HepG2 (cell line): ENCODE data around the gene IMMT. TPM values are rescaled to one million over a fixed set of nuclear protein-coding genes. Genes with fewer than 3 reads are reported as not detected.
A peak's percentile ranks its signal among the peaks of the same experiment; 100 is the strongest.

Experiments
- ATAC-seq: fragments of 200-7000 bp; cut with Tn5 transposase; 3 replicates; pipeline ENCODE4 v1.9.1; 2020; ENCODE audit warnings: mild to moderate bottlenecking, moderate library complexity
- BruUV-seq: library from RNA; stranded (reverse); fragments of 400-500 nt; replicated peaks from 2 replicates; lab custom pipeline; 2021; lab: Mats Ljungman, UMichigan
- CTCF ChIA-PET: fragments of 300-600 bp; formaldehyde crosslinking; extraction: SDS; loops from one replicate; lab custom pipeline; 2021; ENCODE audit warnings: low total read pairs, inconsistent platforms, low intra/inter-chr PET ratio; lab: Yijun Ruan, JAX
- POLR2A ChIA-PET: fragments of 350-600 bp; sonication (Branson Sonifier 250); formaldehyde crosslinking; loops from one replicate; lab custom pipeline; 2020; ENCODE audit warnings: antibody characterized with exemption, inconsistent platforms; lab: Yijun Ruan, JAX
- DNase-seq: peaks from one replicate; pipeline ENCODE4 v3.0.0-alpha.2; 2015; ENCODE audit warnings: low spot score
- FAIRE-seq: peaks from 3 replicates; lab custom pipeline; 2011; peaks lifted over from hg19 to GRCh38; lab: Jason Lieb, UNC
- H2AFZ ChIP-seq: one replicate; pipeline ENCODE4 v1.6.1; 2011; ENCODE audit warnings: low read length, inconsistent platforms
- H3K27ac ChIP-seq: fragments of 300-600 bp; 3 replicates; pipeline ENCODE4 v1.8.0; 2011; ENCODE audit warnings: mixed run types, mild to moderate bottlenecking, mixed read lengths, low read length, inconsistent platforms; ENCODE audit not compliant: insufficient read depth; ENCODE audit errors: extremely low read length
- H3K27me3 ChIP-seq, 2 experiments: fragments of 200-600 bp in 1 of 2; 2 replicates in 1 of 2; 3 replicates in 1 of 2; pipeline versions ENCODE4 v1.6.0 to v1.8.0; 2011; ENCODE audit warnings: low read length in 2 of 2, mild to moderate bottlenecking in 2 of 2, moderate library complexity in 2 of 2, inconsistent platforms in 1 of 2; ENCODE audit not compliant: insufficient read depth in 2 of 2, control insufficient read depth in 1 of 2
- H3K36me3 ChIP-seq, 2 experiments: fragments of 200-600 bp in 1 of 2; replicated peaks in 1 of 2; 2 replicates in 1 of 2; 3 replicates in 1 of 2; pipeline versions ENCODE4 v1.5.1 to v1.8.0; 2011; ENCODE audit warnings: low read length in 2 of 2, inconsistent platforms in 1 of 2; ENCODE audit not compliant: insufficient read depth in 2 of 2, control insufficient read depth in 1 of 2
- H3K4me1 ChIP-seq: 2 replicates; pipeline ENCODE4 v1.5.1; 2012; ENCODE audit warnings: low read length, inconsistent platforms; ENCODE audit not compliant: insufficient read depth
- H3K4me2 ChIP-seq: 2 replicates; pipeline ENCODE4 v1.6.0; 2011; ENCODE audit warnings: low read depth, low read length, inconsistent platforms
- H3K4me3 ChIP-seq, 3 experiments: fragments of 200-600 bp in 1 of 3; sonication (generic), shearing (Covaris generic) in 1 of 3; replicated peaks in 1 of 3; 2 replicates each; pipeline ENCODE4 v1.5.1; 2011 to 2016; ENCODE audit warnings: low read length in 3 of 3, inconsistent platforms in 2 of 3, low read depth in 2 of 3, mild to moderate bottlenecking in 2 of 3, control low read depth in 1 of 3, mixed read lengths in 1 of 3; ENCODE audit not compliant: insufficient read depth in 1 of 3
- H3K79me2 ChIP-seq: one replicate; pipeline ENCODE4 v1.6.1; 2011; ENCODE audit warnings: low read length, inconsistent platforms; ENCODE audit not compliant: insufficient read depth
- H3K9ac ChIP-seq: 2 replicates; pipeline ENCODE4 v1.6.0; 2011; ENCODE audit warnings: mild to moderate bottlenecking, low read depth, low read length, inconsistent platforms; ENCODE audit not compliant: insufficient read depth
- H3K9me3 ChIP-seq: 2 replicates; pipeline ENCODE4 v1.5.1; 2012; ENCODE audit warnings: mild to moderate bottlenecking, low read length
- H4K20me1 ChIP-seq: 2 replicates; pipeline ENCODE4 v1.6.0; 2011; ENCODE audit warnings: inconsistent platforms, mild to moderate bottlenecking, low read length, moderate library complexity; ENCODE audit not compliant: insufficient read depth
- ERF ChIP-seq: IDR thresholded peaks from 2 replicates; pipeline ENCODE4 v1.6.1; 2018; ENCODE audit warnings: missing biosample characterization, missing genetic modification reagents
- MXD4 ChIP-seq: IDR thresholded peaks from 2 replicates; pipeline ENCODE4 v1.6.1; 2016; ENCODE audit warnings: mild to moderate bottlenecking, missing biosample characterization, missing genetic modification reagents
- PHF8 ChIP-seq: sonication (generic); formaldehyde crosslinking; IDR thresholded peaks from 2 replicates; pipeline ENCODE4 v1.5.0; 2020; ENCODE audit warnings: missing genetic modification reagents
- REPIN1 ChIP-seq: sonication (generic); formaldehyde crosslinking; IDR thresholded peaks from 2 replicates; pipeline ENCODE4 v1.8.0; 2022; ENCODE audit warnings: missing genetic modification reagents, low read depth, mild to moderate bottlenecking, borderline replicate concordance
- SNAI1 ChIP-seq: sonication (generic); formaldehyde crosslinking; IDR thresholded peaks from 2 replicates; pipeline ENCODE4 v1.5.0; 2020; ENCODE audit warnings: mild to moderate bottlenecking, missing genetic modification reagents, borderline replicate concordance
- SRY ChIP-seq: sonication (generic); formaldehyde crosslinking; IDR thresholded peaks from 2 replicates; pipeline ENCODE4 v1.8.0; 2022; ENCODE audit warnings: mild to moderate bottlenecking, missing genetic modification reagents
- ZNF496 ChIP-seq: sonication (generic); formaldehyde crosslinking; IDR thresholded peaks from 2 replicates; pipeline ENCODE4 v1.8.1; 2023; ENCODE audit warnings: mild to moderate bottlenecking, moderate library complexity, missing genetic modification reagents; ENCODE audit not compliant: insufficient replicate concordance
- ZNF572 ChIP-seq: sonication (generic); formaldehyde crosslinking; IDR thresholded peaks from 2 replicates; pipeline ENCODE4 v1.5.1; 2020; ENCODE audit warnings: mild to moderate bottlenecking, missing genetic modification reagents
- WGBS: methylation state at CpG from one replicate; pipeline ENCODE4 v1.1.6; 2017; ENCODE audit warnings: low lambda C conversion rate; 5-methylcytosine and 5-hydroxymethylcytosine counted together
- in situ Hi-C: cut with HindIII; loops from 2 replicates; pipeline ENCODE4 v1.10.0; 2017; ENCODE audit warnings: low pct_unique_long_range_greater_than_20kb; ENCODE audit not compliant: extremely low pct_ligation_motif_present
- intact Hi-C: fragments of 100-400 bp; cut with micrococcal nuclease; formaldehyde crosslinking; loops from one replicate; pipeline ENCODE4 v1.10.0; 2022; ENCODE audit not compliant: unreplicated experiment
- polyA plus RNA-seq, 8 experiments: library from polyadenylated mRNA; depleted of rRNA in 3 of 8; stranded (reverse) in 7 of 8; unstranded in 1 of 8; fragments of >200 nt; fragmentation: Illumina TruSeq in 4 of 8; extraction: Trizol in 4 of 8; gene quantifications; 2 replicates each; pipeline versions ENCODE4 v1.2.1 to v1.2.3, GENCODE V29; 2011 to 2016; ENCODE audit warnings: low read depth in 4 of 8, missing spikeins in 1 of 8, mixed read lengths in 1 of 8; ENCODE audit not compliant: insufficient read depth in 1 of 8
- total RNA-seq, 5 experiments: library from RNA; depleted of rRNA; stranded (reverse); fragments of >200 nt; fragmentation: Illumina TruSeq; extraction: Trizol; gene quantifications; 2 replicates each; pipeline ENCODE4 v1.2.3, GENCODE V29; 2016; ENCODE audit warnings: low read depth in 1 of 5
- TF ChIP-seq, protein P1 (sequence below): sonication (generic); formaldehyde crosslinking; conservative IDR thresholded peaks from 2 replicates; pipeline ENCODE4 v1.5.0; 2020; ENCODE audit warnings: missing genetic modification reagents
- TF ChIP-seq, protein P2 (sequence below): sonication (generic); formaldehyde crosslinking; IDR thresholded peaks from 2 replicates; pipeline ENCODE4 v1.5.1; 2020; ENCODE audit warnings: missing genetic modification reagents, mild to moderate bottlenecking, borderline replicate concordance
- TF ChIP-seq, protein P3 (sequence below): sonication (generic); formaldehyde crosslinking; IDR thresholded peaks from 2 replicates; pipeline ENCODE4 v1.5.1; 2020; ENCODE audit warnings: missing genetic modification reagents, mild to moderate bottlenecking, borderline replicate concordance
- TF ChIP-seq, protein P4 (sequence below): sonication (generic); formaldehyde crosslinking; IDR thresholded peaks from 2 replicates; pipeline ENCODE4 v1.8.1; 2023; ENCODE audit warnings: mild to moderate bottlenecking, missing genetic modification reagents
- TF ChIP-seq, protein P5 (sequence below): sonication (generic); formaldehyde crosslinking; IDR thresholded peaks from 2 replicates; pipeline ENCODE4 v1.4.0; 2020; ENCODE audit warnings: missing genetic modification reagents

The IMMT gene
- total and polyA plus RNA-seq, 2 of the 13 experiments (the other 11 are each of a cell fraction or from before 2014, with no cell fraction given), result 63.5 to 119 TPM

DNA sequence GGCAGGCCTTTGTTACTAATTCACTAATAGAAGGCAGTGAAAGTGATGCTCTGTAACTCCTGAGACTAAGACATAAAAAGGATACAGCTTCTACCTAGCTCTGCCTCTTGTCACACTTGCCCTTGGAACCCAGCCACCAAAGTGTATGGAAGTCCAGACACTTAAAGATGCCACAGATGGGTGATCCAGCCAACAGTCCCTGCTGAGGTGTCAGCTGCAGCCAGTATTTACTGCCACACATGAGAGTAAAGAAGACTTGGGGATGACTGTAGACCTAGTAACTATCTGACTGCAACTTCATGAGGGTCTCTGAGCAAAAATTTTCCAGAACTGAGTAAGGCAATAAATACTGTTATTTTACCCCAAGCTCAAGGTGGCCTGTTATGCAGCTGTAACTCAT lies 8.8 kb downstream of the IMMT start (continued):
- TF ChIP-seq, protein P1, sequence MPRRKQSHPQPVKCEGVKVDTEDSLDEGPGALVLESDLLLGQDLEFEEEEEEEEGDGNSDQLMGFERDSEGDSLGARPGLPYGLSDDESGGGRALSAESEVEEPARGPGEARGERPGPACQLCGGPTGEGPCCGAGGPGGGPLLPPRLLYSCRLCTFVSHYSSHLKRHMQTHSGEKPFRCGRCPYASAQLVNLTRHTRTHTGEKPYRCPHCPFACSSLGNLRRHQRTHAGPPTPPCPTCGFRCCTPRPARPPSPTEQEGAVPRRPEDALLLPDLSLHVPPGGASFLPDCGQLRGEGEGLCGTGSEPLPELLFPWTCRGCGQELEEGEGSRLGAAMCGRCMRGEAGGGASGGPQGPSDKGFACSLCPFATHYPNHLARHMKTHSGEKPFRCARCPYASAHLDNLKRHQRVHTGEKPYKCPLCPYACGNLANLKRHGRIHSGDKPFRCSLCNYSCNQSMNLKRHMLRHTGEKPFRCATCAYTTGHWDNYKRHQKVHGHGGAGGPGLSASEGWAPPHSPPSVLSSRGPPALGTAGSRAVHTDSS (CRISPR knock-in tag), result no peak
- no peak for TF ChIP-seq REPIN1 (CRISPR knock-in tag)

DNA sequence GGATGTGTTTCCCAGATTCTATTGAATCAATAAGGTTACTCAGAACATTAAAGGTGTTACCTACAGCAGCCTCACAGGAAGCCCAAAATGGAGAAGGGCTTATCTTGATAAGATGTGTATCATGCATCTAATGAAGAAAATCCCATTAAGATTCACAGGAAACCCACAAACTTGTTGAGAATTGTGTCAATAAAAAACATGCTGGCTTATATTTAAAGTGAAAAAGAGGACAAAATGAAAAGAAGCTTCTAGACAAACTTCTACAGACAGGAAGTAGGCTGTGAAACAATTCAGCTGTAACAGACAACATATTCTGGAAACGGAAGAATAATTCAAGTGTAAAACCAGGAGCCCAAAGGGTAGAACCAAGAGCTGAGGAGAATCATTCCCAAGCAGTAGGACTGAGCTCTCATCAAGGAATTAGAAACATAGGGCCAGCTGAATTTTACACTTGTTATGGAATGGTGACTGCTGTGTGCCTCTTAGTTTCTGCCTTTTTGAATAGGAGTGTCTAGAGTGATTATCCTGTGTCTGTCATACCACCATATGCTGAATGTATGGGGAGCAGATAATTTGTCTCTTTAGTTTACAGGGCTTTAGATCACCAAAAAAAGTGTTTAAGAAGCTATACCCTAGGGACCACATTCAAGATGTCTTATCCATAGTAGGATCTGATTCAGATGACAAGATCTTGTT lies 9.6 kb downstream of the IMMT start:
- Histone ChIP-seq H3K9ac (no peak overlapping the region), H3K36me3 (peaks cover 5 to 43% of the 10 kb centered on the region in 2 experiments), H3K4me1 (peaks cover 10% of the 10 kb centered on the region; the same call in 1 of the 2 replicates), H3K27me3 (no peaks in the 10 kb centered on the region), H4K20me1 (peaks cover 10% of the 10 kb centered on the region), H3K4me3 (no peak overlapping the region), H3K4me2 (no peak overlapping the region), H2AFZ (no peak overlapping the region), H3K9me3 (no peaks in the 10 kb centered on the region), H3K27ac (no peak overlapping the region), H3K79me2 (peaks cover 98% of the 10 kb centered on the region)
- ATAC-seq, result peak; percentile 28; the same call in 2 of the 3 replicates
- no peak for FAIRE-seq
- in situ Hi-C loops (no loop called here), intact Hi-C loops (no loop called here)
- ChIA-PET POLR2A (interaction anchor here (1.9 kb wide), 1 partner anchor 10 kb away, joined by 7 read pairs; the partner anchor contains the start of gene IMMT), CTCF (no interaction called here)
- DNase-seq, result no peak
- BruUV-seq, result no TSS peak
- 95% methylated on average over 1 of the region's 1 CpG for WGBS
- TF ChIP-seq ZNF496 (CRISPR knock-in tag), result no peak
- no peak for TF ChIP-seq SNAI1 (CRISPR knock-in tag)
- TF ChIP-seq, protein P2, sequence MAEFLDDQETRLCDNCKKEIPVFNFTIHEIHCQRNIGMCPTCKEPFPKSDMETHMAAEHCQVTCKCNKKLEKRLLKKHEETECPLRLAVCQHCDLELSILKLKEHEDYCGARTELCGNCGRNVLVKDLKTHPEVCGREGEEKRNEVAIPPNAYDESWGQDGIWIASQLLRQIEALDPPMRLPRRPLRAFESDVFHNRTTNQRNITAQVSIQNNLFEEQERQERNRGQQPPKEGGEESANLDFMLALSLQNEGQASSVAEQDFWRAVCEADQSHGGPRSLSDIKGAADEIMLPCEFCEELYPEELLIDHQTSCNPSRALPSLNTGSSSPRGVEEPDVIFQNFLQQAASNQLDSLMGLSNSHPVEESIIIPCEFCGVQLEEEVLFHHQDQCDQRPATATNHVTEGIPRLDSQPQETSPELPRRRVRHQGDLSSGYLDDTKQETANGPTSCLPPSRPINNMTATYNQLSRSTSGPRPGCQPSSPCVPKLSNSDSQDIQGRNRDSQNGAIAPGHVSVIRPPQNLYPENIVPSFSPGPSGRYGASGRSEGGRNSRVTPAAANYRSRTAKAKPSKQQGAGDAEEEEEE, result no peak
- TF ChIP-seq SRY (CRISPR knock-in tag), result no peak
- TF ChIP-seq, protein P3, sequence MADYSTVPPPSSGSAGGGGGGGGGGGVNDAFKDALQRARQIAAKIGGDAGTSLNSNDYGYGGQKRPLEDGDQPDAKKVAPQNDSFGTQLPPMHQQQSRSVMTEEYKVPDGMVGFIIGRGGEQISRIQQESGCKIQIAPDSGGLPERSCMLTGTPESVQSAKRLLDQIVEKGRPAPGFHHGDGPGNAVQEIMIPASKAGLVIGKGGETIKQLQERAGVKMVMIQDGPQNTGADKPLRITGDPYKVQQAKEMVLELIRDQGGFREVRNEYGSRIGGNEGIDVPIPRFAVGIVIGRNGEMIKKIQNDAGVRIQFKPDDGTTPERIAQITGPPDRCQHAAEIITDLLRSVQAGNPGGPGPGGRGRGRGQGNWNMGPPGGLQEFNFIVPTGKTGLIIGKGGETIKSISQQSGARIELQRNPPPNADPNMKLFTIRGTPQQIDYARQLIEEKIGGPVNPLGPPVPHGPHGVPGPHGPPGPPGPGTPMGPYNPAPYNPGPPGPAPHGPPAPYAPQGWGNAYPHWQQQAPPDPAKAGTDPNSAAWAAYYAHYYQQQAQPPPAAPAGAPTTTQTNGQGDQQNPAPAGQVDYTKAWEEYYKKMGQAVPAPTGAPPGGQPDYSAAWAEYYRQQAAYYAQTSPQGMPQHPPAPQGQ (CRISPR knock-in tag), result no peak
- TF ChIP-seq MXD4 (CRISPR knock-in tag), result no peak
- TF ChIP-seq, protein P4, sequence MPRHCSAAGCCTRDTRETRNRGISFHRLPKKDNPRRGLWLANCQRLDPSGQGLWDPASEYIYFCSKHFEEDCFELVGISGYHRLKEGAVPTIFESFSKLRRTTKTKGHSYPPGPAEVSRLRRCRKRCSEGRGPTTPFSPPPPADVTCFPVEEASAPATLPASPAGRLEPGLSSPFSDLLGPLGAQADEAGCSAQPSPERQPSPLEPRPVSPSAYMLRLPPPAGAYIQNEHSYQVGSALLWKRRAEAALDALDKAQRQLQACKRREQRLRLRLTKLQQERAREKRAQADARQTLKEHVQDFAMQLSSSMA (CRISPR knock-in tag), result no peak
- TF ChIP-seq ERF, result no peak
- no peak for TF ChIP-seq ZNF572 (CRISPR knock-in tag)
- no peak for TF ChIP-seq PHF8 (CRISPR knock-in tag)
- TF ChIP-seq, protein P5, sequence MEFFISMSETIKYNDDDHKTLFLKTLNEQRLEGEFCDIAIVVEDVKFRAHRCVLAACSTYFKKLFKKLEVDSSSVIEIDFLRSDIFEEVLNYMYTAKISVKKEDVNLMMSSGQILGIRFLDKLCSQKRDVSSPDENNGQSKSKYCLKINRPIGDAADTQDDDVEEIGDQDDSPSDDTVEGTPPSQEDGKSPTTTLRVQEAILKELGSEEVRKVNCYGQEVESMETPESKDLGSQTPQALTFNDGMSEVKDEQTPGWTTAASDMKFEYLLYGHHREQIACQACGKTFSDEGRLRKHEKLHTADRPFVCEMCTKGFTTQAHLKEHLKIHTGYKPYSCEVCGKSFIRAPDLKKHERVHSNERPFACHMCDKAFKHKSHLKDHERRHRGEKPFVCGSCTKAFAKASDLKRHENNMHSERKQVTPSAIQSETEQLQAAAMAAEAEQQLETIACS (CRISPR knock-in tag), result no peak
